ENCODE measurements around the gene TRAPPC14.

The TRAPPC14 gene

DNA sequence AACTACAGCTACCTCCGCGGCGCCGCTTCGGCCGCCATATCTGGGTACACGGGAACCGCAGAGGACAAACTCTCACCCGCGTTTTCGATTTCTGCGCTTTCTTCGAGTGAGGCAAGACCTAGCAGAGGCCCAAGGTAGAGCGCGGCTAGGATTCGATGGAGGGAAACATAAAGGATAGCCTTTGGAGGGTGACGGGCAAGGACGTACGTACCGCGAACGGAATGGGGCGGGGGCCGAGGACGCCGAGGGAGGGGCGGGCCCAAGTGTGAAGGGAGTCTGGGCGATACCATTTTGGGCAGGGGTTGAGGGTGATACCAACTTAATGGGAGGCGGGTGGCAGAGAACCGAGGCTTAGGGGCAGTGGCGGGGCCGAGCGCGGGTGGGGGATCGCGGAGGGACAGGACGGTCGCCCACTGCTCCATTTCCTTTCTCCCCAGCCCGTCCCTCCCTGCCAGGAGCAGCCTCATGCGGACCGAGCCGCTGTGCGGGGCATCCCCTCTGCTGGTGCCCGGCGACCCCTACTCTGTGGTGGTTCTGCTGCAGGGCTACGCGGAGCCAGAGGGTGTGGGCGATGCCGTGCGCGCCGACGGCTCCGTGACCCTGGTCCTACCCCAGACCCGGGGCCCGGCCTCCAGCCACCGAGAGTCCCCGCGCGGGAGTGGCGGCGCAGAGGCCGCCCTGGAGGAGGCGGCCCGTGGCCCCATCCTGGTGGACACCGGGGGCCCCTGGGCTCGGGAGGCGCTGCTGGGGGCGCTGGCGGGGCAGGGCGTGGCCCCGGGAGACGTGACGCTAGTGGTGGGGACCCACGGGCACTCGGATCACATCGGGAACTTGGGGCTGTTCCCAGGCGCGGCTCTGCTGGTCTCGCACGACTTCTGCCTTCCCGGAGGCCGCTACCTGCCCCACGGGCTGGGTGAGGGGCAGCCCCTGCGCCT lies 31.3 kb downstream of the TRAPPC14 start, which contains the start of gene MBLAC1:
Gene MBLAC1, plus strand, starts transcription at position 37 of the 935 bp plus-strand sequence. Its CDS starts 429 bp downstream, at position 466.
- in situ Hi-C loops (cut with MboI; ENCODE audit: low pct_unique_long_range_greater_than_20kb, low sequenced_read_pairs, unreplicated experiment), result no loop called here
- TF ChIP-seq, protein P1, sequence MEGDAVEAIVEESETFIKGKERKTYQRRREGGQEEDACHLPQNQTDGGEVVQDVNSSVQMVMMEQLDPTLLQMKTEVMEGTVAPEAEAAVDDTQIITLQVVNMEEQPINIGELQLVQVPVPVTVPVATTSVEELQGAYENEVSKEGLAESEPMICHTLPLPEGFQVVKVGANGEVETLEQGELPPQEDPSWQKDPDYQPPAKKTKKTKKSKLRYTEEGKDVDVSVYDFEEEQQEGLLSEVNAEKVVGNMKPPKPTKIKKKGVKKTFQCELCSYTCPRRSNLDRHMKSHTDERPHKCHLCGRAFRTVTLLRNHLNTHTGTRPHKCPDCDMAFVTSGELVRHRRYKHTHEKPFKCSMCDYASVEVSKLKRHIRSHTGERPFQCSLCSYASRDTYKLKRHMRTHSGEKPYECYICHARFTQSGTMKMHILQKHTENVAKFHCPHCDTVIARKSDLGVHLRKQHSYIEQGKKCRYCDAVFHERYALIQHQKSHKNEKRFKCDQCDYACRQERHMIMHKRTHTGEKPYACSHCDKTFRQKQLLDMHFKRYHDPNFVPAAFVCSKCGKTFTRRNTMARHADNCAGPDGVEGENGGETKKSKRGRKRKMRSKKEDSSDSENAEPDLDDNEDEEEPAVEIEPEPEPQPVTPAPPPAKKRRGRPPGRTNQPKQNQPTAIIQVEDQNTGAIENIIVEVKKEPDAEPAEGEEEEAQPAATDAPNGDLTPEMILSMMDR (IDR thresholded peaks at IDR 0.05; ENCODE audit: extremely low read depth, insufficient read depth, missing control alignments), result no peak

DNA sequence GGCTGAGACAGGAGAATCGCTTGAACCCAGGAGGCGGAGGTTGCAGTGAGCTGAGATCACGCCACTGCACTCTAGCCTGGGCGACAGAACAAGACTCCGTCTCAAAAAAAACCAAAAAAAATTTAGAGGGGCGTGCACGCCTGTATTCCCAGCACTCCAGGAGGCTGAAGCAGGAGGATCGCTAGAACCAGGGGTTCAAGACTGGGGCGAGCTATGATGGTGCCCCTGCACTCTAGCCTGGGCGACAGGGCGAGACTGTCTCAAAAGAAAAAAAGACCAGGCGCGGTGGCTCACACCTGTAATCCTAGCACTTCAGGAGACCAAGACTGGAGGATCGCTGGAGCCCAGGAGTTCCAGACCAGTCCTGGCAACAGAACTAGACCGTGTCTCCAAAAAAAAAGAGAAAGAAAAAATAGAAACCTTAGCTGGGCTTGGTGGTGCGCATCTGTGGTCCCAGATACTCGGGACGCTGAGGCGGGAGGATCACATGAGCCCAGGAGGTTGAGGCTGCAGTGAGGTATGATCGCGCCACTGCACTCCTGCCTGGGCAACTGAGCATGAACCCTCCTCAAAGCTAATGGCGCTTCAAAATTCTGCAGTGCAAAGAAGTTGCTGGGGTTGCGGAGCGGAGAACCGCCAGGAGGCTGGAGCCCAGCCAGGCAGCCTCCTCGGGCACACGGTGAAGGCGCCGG lies 32.1 kb downstream of the TRAPPC14 start:
- in situ Hi-C loops (cut with MboI; ENCODE audit: low pct_unique_long_range_greater_than_20kb, low sequenced_read_pairs, unreplicated experiment), result no loop called here
- no peak for DNase-seq (ENCODE audit: low spot score)
- TF ChIP-seq, protein P1 (IDR thresholded peaks at IDR 0.05; ENCODE audit: extremely low read depth, insufficient read depth, missing control alignments), result no peak

More for the DNA sequence above, 31.3 kb downstream of the TRAPPC14 start, which contains the start of gene MBLAC1:
- peak; percentile 92 for DNase-seq (ENCODE audit: low spot score)

DNA sequence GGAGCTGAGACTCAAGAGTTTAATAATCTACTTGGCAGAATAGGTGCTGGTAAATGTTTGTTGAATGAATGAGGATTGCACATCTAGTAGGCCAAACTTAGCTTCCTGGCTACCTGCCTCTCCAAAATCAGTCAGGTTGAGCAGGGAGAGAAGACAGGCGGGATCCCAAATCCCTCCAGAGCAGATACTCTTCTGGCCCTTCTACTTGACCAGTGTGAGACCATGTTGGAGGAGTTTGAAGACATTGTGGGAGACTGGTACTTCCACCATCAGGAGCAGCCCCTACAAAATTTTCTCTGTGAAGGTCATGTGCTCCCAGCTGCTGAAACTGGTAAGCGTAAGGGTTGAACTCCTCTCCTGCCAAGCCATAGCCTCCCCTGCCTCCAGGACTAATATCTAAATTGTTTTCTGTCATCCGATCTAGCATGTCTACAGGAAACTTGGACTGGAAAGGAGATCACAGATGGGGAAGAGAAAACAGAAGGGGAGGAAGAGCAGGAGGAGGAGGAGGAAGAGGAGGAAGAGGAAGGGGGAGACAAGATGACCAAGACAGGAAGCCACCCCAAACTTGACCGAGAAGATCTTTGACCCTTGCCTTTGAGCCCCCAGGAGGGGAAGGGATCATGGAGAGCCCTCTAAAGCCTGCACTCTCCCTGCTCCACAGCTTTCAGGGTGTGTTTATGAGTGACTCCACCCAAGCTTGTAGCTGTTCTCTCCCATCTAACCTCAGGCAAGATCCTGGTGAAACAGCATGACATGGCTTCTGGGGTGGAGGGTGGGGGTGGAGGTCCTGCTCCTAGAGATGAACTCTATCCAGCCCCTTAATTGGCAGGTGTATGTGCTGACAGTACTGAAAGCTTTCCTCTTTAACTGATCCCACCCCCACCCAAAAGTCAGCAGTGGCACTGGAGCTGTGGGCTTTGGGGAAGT lies 34.0 kb downstream of the TRAPPC14 start:
- DNase-seq (ENCODE audit: low spot score), result no peak
- in situ Hi-C loops (cut with MboI; ENCODE audit: low pct_unique_long_range_greater_than_20kb, low sequenced_read_pairs, unreplicated experiment), result no loop called here
- TF ChIP-seq, protein P1 (IDR thresholded peaks at IDR 0.05; ENCODE audit: extremely low read depth, insufficient read depth, missing control alignments), result no peak

DNA sequence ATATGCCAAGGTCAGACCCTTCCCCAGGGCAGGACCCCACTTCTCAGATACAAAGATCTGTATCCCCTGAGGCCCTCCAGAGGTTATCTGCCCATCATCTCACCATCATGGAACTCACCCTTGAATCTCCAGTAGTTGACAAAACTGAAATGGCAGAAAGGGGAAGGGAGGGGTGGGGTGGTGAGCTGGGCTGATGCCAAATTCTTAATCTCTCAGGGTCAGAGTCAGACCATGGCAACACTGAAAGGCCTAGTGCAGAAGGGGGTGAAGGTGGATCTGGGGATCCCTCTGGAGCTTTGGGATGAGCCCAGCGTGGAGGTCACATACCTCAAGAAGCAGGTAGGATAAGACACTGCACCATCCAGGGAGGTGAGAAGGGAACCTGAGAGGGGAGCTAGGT lies 36.0 kb downstream of the TRAPPC14 start:
- in situ Hi-C loops (cut with MboI; ENCODE audit: low pct_unique_long_range_greater_than_20kb, low sequenced_read_pairs, unreplicated experiment), result no loop called here
- TF ChIP-seq, protein P1 (IDR thresholded peaks at IDR 0.05; ENCODE audit: extremely low read depth, insufficient read depth, missing control alignments), result no peak

DNA sequence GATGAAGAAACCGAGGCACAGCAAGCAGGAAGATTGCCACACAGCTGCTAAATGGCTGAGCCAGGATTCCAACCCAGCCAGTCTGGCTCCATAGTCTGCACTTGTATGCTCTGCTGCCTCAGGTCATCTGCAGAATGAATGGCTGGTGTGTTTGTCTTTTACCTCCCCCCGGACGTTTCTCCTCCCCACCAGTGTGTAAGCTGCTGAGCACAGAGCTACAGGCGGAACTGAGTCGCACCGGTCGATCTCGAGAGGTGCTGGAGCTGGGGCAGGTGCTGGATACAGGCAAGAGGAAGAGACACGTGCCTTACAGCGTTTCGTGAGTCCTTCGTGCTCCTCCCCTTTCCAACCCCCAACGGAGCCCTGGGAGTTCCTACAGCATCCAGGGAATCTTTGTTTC lies 36.5 kb downstream of the TRAPPC14 start:
- no peak for DNase-seq (ENCODE audit: low spot score)
- TF ChIP-seq, protein P1 (IDR thresholded peaks at IDR 0.05; ENCODE audit: extremely low read depth, insufficient read depth, missing control alignments), result no peak
- in situ Hi-C loops (cut with MboI; ENCODE audit: low pct_unique_long_range_greater_than_20kb, low sequenced_read_pairs, unreplicated experiment), result no loop called here

More for the DNA sequence above, 36.0 kb downstream of the TRAPPC14 start:
- no peak for DNase-seq (ENCODE audit: low spot score)

DNA sequence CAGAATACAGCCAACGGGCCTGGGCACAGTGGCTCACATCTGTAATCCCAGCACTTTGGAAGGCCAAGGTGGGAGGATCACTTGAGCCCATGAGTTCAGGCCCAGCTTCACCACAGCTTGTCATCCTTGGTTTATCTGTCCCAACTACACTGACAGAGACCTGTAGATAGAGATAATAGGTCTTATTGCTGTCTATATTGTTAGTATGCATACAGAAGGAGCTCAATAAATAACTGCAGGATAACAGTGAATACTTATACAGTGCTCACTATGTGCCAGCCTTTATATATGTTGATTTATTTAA lies 37.8 kb downstream of the TRAPPC14 start:
- DNase-seq (ENCODE audit: low spot score), result no peak
- TF ChIP-seq, protein P1 (IDR thresholded peaks at IDR 0.05; ENCODE audit: extremely low read depth, insufficient read depth, missing control alignments), result no peak
- in situ Hi-C loops (cut with MboI; ENCODE audit: low pct_unique_long_range_greater_than_20kb, low sequenced_read_pairs, unreplicated experiment), result no loop called here
